Loucy (cell line): Measurements from ENCODE around the gene BCAN.

ENCODE experiments used
- H2AFZ ChIP-seq: fragments of 200-600 bp; sonication (generic); 2 replicates; pipeline ENCODE4 v1.6.0; 2016; ENCODE audit warnings: antibody characterized with exemption, mild to moderate bottlenecking, low read length, moderate library complexity
- H3F3A ChIP-seq: fragments of 200-600 bp; 2 replicates; pipeline ENCODE4 v1.6.0; 2016; ENCODE audit warnings: antibody characterized with exemption, low read depth, mild to moderate bottlenecking
- H3K27me3 ChIP-seq: fragments of 200-600 bp; sonication (generic); 2 replicates; pipeline ENCODE4 v1.6.1; 2014; ENCODE audit warnings: low read length, mild to moderate bottlenecking; ENCODE audit not compliant: insufficient read depth, poor library complexity, severe bottlenecking
- H3K36me3 ChIP-seq: fragments of 200-600 bp; sonication (generic); 2 replicates; pipeline ENCODE4 v1.6.1; 2016; ENCODE audit warnings: low read length; ENCODE audit not compliant: insufficient read depth
- H3K4me1 ChIP-seq: fragments of 200-600 bp; sonication (generic); 2 replicates; pipeline ENCODE4 v1.5.1; 2014; ENCODE audit warnings: low read length, mild to moderate bottlenecking; ENCODE audit not compliant: insufficient read depth, poor library complexity, severe bottlenecking
- H3K4me2 ChIP-seq: fragments of 200-600 bp; sonication (generic); 2 replicates; pipeline ENCODE4 v1.6.0; 2014; ENCODE audit warnings: antibody characterized with exemption, low read length, low read depth, mild to moderate bottlenecking; ENCODE audit not compliant: poor library complexity, severe bottlenecking
- H3K4me3 ChIP-seq: fragments of 200-600 bp; sonication (generic); 2 replicates; pipeline ENCODE4 v1.5.1; 2014; ENCODE audit warnings: low read length, mild to moderate bottlenecking, mixed read lengths; ENCODE audit not compliant: poor library complexity, severe bottlenecking
- H3K79me2 ChIP-seq: fragments of 200-600 bp; sonication (generic); 2 replicates; pipeline ENCODE4 v1.6.1; 2014; ENCODE audit warnings: low read length; ENCODE audit not compliant: insufficient read depth
- H3K9ac ChIP-seq: fragments of 200-600 bp; sonication (generic); 2 replicates; pipeline ENCODE4 v1.6.0; 2014; ENCODE audit warnings: mild to moderate bottlenecking, low read depth, low read length, moderate library complexity; ENCODE audit not compliant: poor library complexity, severe bottlenecking
- H3K9me2 ChIP-seq: fragments of 200-600 bp; sonication (generic); replicated peaks from 2 replicates; pipeline ENCODE4 v1.6.1; 2016; ENCODE audit warnings: low read depth, low read length, mixed read lengths
- H3K9me3 ChIP-seq: fragments of 200-600 bp; sonication (generic); 2 replicates; pipeline ENCODE4 v1.6.1; 2014; ENCODE audit warnings: mild to moderate bottlenecking, antibody characterized with exemption, low read length, low read depth; ENCODE audit not compliant: insufficient read depth
- H4K20me1 ChIP-seq: fragments of 200-600 bp; sonication (generic); 2 replicates; pipeline ENCODE4 v1.6.0; 2014; ENCODE audit warnings: antibody characterized with exemption, low read length, mild to moderate bottlenecking; ENCODE audit not compliant: insufficient read depth, poor library complexity, severe bottlenecking
- EZH2phosphoT487 ChIP-seq: fragments of 200-600 bp; IDR thresholded peaks from 2 replicates; pipeline ENCODE4 v1.6.1; 2018; ENCODE audit warnings: antibody characterized with exemption, mild to moderate bottlenecking, moderate library complexity, borderline replicate concordance
- TF ChIP-seq, protein P1 (sequence below): fragments of 200-600 bp; sonication (generic); conservative IDR thresholded peaks from 2 replicates; pipeline ENCODE4 v1.5.1; 2014; ENCODE audit warnings: mild to moderate bottlenecking, antibody characterized with exemption, low read length

The BCAN gene

DNA sequence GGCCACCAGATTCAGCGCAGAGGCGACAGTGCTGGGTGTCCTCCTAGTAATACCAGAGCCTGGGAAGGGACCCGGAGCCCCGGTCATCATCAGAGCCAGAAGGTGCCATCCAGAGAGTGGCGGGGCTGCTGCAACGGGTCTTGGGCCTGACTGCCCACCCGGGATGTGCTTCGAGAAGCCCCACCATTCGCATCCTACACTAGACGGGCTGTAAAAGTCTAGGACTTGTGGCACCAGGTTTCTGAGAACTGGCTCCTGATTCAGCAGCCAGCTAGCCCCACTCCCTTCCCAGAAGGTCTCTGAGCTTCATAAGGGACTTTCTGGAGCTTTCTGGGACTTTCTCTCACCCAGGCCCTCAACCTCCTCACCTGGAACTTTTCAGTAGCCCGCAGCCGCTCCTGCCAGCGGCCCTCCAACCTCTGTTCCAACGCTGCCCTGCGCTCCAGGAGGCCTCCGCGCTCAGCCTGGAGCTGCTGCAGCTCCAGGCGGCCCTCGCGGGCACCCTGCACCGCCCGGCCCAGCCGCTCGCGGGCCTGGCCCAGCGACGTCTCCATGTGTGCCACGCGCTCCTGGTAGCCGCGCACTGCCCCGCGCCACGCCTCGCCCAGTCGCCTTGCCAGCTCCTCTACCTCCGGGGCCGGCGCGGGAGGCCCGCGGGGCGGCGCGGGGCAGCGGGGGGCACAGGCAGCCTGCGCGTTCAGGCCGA is 34.4 kb downstream of the BCAN start:
- Histone ChIP-seq H3K4me1 (no peaks in the 10 kb centered on the region), H3K4me2 (no peak overlapping the region)

DNA sequence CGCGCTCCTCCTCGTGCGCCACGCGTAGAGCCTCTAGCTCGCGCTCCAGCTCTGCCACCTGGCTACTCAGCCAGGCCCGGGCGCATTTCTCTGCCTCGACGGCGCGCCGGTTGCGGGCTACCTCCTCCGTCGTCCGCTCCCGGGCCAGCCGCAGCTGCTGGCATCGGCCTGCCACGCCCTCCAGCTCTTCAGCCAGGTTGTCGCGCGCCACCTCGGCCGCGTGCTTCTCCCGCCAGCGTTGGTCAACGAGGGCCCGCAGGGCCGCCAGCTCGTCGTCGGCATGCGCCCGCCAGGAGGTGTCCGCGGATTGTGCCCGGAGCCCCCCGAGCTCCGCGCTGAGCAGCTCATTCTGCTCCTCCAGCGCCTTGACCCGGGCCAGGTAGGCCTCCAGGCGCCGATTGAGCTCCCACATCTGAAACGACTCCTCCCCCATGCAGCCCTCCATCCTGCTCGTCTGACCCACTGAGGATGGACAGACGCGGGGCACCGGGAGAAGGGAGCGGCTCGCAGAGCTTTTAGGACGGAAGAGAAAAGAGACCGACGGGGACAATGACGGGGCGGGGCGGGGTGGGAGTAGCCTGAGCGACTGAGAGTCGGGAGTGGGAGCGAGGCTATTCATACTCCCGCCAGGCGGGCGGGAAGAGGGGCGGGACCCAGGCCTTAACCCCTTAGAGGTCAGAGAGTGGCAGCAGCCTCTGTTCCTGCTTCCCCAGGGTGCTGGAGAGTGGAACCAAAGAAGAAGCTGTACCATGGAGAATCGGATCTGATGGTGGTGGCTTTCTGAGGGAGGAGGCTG is 35.1 kb downstream of the BCAN start, which contains the start of gene NES:
TSS of gene NES (minus strand) at position 588 of the 796 bp plus-strand sequence. CDS start at position 445, 143 bp downstream.
- TF ChIP-seq, protein P1, sequence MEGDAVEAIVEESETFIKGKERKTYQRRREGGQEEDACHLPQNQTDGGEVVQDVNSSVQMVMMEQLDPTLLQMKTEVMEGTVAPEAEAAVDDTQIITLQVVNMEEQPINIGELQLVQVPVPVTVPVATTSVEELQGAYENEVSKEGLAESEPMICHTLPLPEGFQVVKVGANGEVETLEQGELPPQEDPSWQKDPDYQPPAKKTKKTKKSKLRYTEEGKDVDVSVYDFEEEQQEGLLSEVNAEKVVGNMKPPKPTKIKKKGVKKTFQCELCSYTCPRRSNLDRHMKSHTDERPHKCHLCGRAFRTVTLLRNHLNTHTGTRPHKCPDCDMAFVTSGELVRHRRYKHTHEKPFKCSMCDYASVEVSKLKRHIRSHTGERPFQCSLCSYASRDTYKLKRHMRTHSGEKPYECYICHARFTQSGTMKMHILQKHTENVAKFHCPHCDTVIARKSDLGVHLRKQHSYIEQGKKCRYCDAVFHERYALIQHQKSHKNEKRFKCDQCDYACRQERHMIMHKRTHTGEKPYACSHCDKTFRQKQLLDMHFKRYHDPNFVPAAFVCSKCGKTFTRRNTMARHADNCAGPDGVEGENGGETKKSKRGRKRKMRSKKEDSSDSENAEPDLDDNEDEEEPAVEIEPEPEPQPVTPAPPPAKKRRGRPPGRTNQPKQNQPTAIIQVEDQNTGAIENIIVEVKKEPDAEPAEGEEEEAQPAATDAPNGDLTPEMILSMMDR = no peak
- no peak for TF ChIP-seq EZH2phosphoT487
- Histone ChIP-seq H3K36me3 (no peaks in the 10 kb centered on the region), H3K27me3 (peaks cover 5% of the 10 kb centered on the region), H3K4me1 (no peaks in the 10 kb centered on the region), H3K9me3 (no peaks in the 10 kb centered on the region), H3F3A (no peaks in the 10 kb centered on the region), H3K4me3 (no peak within 1 kb of the TSS), H3K9me2 (no peaks in the 10 kb centered on the region), H3K4me2 (no peak within 1 kb of the TSS), H4K20me1 (no peaks in the 10 kb centered on the region), H2AFZ (peak within 1 kb of the TSS; percentile 57), H3K9ac (no peak within 1 kb of the TSS), H3K79me2 (no peaks in the 10 kb centered on the region)

More for the DNA sequence above, 34.4 kb downstream of the BCAN start:
- no peak overlapping the region for H2AFZ ChIP-seq
- no peaks in the 10 kb centered on the region for H3K9me2 ChIP-seq
- H3K36me3 ChIP-seq = no peaks in the 10 kb centered on the region
- no peaks in the 10 kb centered on the region for H3K79me2 ChIP-seq
- no peak overlapping the region for H3K4me3 ChIP-seq
- H3K9ac ChIP-seq = no peak overlapping the region
- H3F3A ChIP-seq = no peaks in the 10 kb centered on the region
- no peaks in the 10 kb centered on the region for H3K9me3 ChIP-seq
- no peaks in the 10 kb centered on the region for H4K20me1 ChIP-seq
- peaks cover 5% of the 10 kb centered on the region for H3K27me3 ChIP-seq
- TF ChIP-seq EZH2phosphoT487 = no peak
- TF ChIP-seq, protein P1 = no peak

- no peaks in the 10 kb centered on the region for H4K20me1 ChIP-seq
- H3F3A ChIP-seq = no peaks in the 10 kb centered on the region
- TF ChIP-seq, protein P1 = peak; percentile 98
- TF ChIP-seq EZH2phosphoT487 = no peak
- H2AFZ ChIP-seq = peak overlapping the region; percentile 57
- no peaks in the 10 kb centered on the region for H3K79me2 ChIP-seq
- H3K27me3 ChIP-seq = peaks cover 5% of the 10 kb centered on the region
- H3K4me3 ChIP-seq = no peak overlapping the region
- H3K36me3 ChIP-seq = no peaks in the 10 kb centered on the region
- H3K9me3 ChIP-seq = no peaks in the 10 kb centered on the region
- H3K4me1 ChIP-seq = no peaks in the 10 kb centered on the region
- H3K9me2 ChIP-seq = no peaks in the 10 kb centered on the region
- H3K4me2 ChIP-seq = no peak overlapping the region
- H3K9ac ChIP-seq = no peak overlapping the region
Observed at GRCh38 chr1:156677616-156678596, 36.0 kb downstream of the BCAN start.
